Transverse colon (tissue), 4 donors: ENCODE results near the gene FGR. TPM values are rescaled to one million over a fixed set of nuclear protein-coding genes. Genes with fewer than 3 reads are reported as not detected.
A peak's percentile ranks its signal among the peaks of the same experiment; 100 is the strongest.
"Not testable (repeated sequence)": the region's sequence is repeated elsewhere in the genome, so short reads cannot be mapped to it uniquely, and the experiment has no call there.

Experiments
- DNase-seq: peaks from one replicate; pipeline ENCODE4 v3.0.0-alpha.2; 2019
- H3K27ac ChIP-seq, 4 donors: fragments of 200-600 bp; sonication (generic); 2 replicates each; pipeline ENCODE4 v1.5.1; 2016 to 2018; ENCODE audit warnings: inconsistent platforms in 4 of 4
- H3K27me3 ChIP-seq: fragments of 200-600 bp; sonication (generic); 2 replicates; pipeline ENCODE4 v1.5.1; 2017; ENCODE audit warnings: inconsistent platforms
- H3K36me3 ChIP-seq, 4 donors: fragments of 200-600 bp; sonication (generic); 2 replicates each; pipeline ENCODE4 v1.5.1; 2017 to 2019; ENCODE audit warnings: inconsistent platforms in 4 of 4
- H3K4me1 ChIP-seq, 4 donors: fragments of 200-600 bp; sonication (generic); 2 replicates each; pipeline ENCODE4 v1.5.1; 2017 to 2020; ENCODE audit warnings: inconsistent platforms in 4 of 4
- H3K4me3 ChIP-seq, 4 donors: fragments of 200-600 bp; sonication (generic); 1 replicate in 1 of 4; 2 replicates in 3 of 4; pipeline versions ENCODE4 v1.5.1 to v1.6.1; 2017 to 2019; ENCODE audit warnings: inconsistent platforms in 4 of 4
- H3K9me3 ChIP-seq, 2 donors: fragments of 200-600 bp; sonication (generic); 2 replicates each; pipeline ENCODE4 v1.5.1; 2017 to 2019; ENCODE audit warnings: inconsistent platforms in 2 of 2
- EP300 ChIP-seq: sonication (generic); formaldehyde crosslinking; IDR thresholded peaks from one replicate; pipeline ENCODE4 v1.6.1; 2017; ENCODE audit warnings: antibody characterized with exemption, low read depth
- POLR2A ChIP-seq: fragments of 450-650 bp; IDR thresholded peaks from one replicate; pipeline ENCODE4 v1.6.1; 2016; ENCODE audit warnings: antibody characterized with exemption, mild to moderate bottlenecking, moderate library complexity
- POLR2AphosphoS5 ChIP-seq, 3 donors: sonication (generic); formaldehyde crosslinking; IDR thresholded peaks; one replicate each; pipeline ENCODE4 v1.6.1; 2016; ENCODE audit warnings: antibody characterized with exemption in 3 of 3
- WGBS, 2 donors: methylation state at CpG; one replicate each; pipeline ENCODE4 v1.1.5; 2018; ENCODE audit warnings: low coverage in 1 of 2; 5-methylcytosine and 5-hydroxymethylcytosine counted together
- in situ Hi-C, 4 donors: fragments of 200-750 bp; cut with MboI; loops; one replicate each; pipeline versions ENCODE4 v1.15.0 to v1.15.1; 2017; ENCODE audit warnings: low sequenced_read_pairs in 3 of 4, low pct_ligation_motif_present in 1 of 4, low pct_unique_long_range_greater_than_20kb in 1 of 4
- intact Hi-C: fragments of 100-400 bp; cut with DNase I; formaldehyde crosslinking; loops from one replicate; pipeline ENCODE4 v1.15.1; 2023; ENCODE audit warnings: low total_unique reads
- total RNA-seq, 4 donors: library from RNA; depleted of rRNA; stranded (reverse); fragments of >200 nt; gene quantifications; one replicate each; pipeline ENCODE4 v1.1.0, GENCODE V29; 2016
- TF ChIP-seq, protein P1 (sequence below), 5 experiments: fragments of 200-600 bp in 3 of 5; fragments of 450-650 bp in 2 of 5; sonication (generic) in 3 of 5; IDR thresholded peaks; 1 replicate in 2 of 5; 2 replicates in 3 of 5; pipeline ENCODE4 v1.5.1; 2016 to 2017; ENCODE audit warnings: antibody characterized with exemption in 5 of 5, inconsistent platforms in 3 of 5, mild to moderate bottlenecking in 2 of 5, moderate library complexity in 1 of 5

FGR gene
- total RNA-seq, 4 donors from 2014 or later = 2.2 to 8.8 (median 5.8) TPM

DNA sequence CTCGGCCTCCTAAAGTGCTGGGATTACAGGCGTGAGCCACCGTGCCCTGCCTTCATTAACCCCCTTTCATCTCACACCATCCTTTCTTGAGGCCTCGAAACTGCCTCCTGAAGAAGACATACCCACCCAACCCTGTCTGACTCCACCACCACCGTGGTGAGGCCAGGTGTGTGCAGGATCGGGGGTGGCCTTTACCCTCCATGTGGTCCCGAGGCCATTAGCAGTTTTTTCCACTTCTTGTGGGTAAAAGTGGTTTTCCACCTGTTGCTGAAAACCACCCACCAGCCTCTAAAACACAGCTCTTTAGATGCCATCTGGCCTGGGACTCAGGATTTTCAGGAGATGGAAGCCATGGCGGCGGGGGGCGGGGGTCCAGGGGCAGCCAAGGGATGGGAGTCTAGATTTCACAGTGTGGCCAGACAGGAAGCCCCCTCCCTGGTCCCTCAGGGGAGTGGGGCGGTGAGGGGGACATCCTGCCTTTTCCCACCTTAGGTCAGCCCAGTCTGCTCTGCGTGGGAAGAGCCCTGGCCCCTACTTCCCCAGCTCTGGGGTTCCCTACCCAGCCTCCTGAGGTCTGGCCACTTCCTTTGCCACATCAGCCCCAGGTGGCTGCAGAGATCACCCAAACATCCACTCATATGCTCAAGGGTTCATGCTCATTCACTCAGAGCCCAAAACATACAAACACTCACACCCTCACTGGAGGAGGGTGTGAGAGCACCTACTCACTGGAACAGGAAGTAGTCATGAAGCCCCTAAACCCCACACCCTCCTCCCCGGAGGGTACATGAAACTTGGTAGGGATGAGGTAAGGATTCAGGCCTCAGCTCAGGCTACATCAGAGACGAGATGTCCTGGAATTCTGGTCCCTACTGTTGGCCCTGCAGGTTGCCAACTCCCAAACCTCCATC, 2.3 kb downstream of the FGR start:
- intact Hi-C loops (no loop called here), in situ Hi-C loops (no loop called here)
- H3K27me3 ChIP-seq = peaks cover 31% of the 10 kb centered on the region
- peak overlapping the region; percentile 45 to 69 (median 60) for H3K27ac ChIP-seq
- 42% methylated on average over 14 of the region's 14 CpGs; no CpG with 5 or more reads in 1 of the 2 donors for WGBS, 2 donors
- TF ChIP-seq POLR2AphosphoS5 (IDR thresholded peaks at IDR 0.05) (no peak), POLR2A (no peak), EP300 (no peak)
- TF ChIP-seq, protein P1, sequence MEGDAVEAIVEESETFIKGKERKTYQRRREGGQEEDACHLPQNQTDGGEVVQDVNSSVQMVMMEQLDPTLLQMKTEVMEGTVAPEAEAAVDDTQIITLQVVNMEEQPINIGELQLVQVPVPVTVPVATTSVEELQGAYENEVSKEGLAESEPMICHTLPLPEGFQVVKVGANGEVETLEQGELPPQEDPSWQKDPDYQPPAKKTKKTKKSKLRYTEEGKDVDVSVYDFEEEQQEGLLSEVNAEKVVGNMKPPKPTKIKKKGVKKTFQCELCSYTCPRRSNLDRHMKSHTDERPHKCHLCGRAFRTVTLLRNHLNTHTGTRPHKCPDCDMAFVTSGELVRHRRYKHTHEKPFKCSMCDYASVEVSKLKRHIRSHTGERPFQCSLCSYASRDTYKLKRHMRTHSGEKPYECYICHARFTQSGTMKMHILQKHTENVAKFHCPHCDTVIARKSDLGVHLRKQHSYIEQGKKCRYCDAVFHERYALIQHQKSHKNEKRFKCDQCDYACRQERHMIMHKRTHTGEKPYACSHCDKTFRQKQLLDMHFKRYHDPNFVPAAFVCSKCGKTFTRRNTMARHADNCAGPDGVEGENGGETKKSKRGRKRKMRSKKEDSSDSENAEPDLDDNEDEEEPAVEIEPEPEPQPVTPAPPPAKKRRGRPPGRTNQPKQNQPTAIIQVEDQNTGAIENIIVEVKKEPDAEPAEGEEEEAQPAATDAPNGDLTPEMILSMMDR (IDR thresholded peaks at IDR 0.05) = no peak
- H3K36me3 ChIP-seq = no peaks in the 10 kb centered on the region
- H3K9me3 ChIP-seq = no peaks in the 10 kb centered on the region
- peaks cover 0 to 31% (median 19%) of the 10 kb centered on the region in 4 donors for H3K4me1 ChIP-seq
- H3K4me3 ChIP-seq = no peak overlapping the region
- no peak for DNase-seq

DNA sequence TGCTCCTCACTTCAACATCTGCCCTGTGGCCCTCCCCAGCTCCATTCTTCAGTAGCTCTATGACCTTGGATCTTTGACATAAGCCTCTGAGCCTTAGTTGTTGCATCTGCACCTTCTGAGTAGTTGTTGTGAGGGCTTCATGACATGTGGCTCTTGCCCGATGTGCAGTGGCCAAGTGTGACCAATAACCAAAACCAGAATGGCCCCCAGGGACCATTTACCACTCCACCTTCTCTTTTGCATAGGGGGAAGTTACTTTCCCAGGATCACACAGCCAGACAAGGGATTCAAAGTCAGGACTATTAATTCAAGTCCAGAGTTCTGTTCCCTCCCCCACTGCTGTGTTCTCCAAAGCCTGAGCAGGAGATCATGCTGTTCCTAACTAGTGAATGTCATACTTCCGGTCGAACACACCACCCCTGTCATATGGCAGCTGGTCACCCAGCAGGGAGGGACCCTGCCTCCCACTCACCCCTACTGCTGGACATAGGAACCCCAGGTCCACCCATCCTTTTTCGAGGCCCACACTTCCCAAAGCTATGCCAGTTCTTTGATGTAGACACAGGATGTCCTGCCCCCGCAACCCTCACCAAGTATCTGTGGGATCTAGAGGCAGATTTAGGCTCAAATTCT, 4.0 kb downstream of the FGR start:
- H3K36me3 ChIP-seq = no peaks in the 10 kb centered on the region
- in situ Hi-C loops = no loop called here
- TF ChIP-seq, protein P1 (IDR thresholded peaks at IDR 0.05) = no peak
- TF ChIP-seq POLR2A (no peak), POLR2AphosphoS5 (IDR thresholded peaks at IDR 0.05) (no peak), EP300 (no peak)
- intact Hi-C loops = no loop called here
- no peak overlapping the region for H3K4me3 ChIP-seq
- H3K27me3 ChIP-seq = peaks cover 31% of the 10 kb centered on the region
- DNase-seq = no peak
- peak overlapping the region; percentile 45 to 69 (median 60) for H3K27ac ChIP-seq
- peaks cover 0 to 31% (median 19%) of the 10 kb centered on the region in 4 donors for H3K4me1 ChIP-seq
- WGBS, 2 donors = 39 to 75% methylated on average over 2 to 5 of the region's 5 CpGs
- no peaks in the 10 kb centered on the region for H3K9me3 ChIP-seq

DNA sequence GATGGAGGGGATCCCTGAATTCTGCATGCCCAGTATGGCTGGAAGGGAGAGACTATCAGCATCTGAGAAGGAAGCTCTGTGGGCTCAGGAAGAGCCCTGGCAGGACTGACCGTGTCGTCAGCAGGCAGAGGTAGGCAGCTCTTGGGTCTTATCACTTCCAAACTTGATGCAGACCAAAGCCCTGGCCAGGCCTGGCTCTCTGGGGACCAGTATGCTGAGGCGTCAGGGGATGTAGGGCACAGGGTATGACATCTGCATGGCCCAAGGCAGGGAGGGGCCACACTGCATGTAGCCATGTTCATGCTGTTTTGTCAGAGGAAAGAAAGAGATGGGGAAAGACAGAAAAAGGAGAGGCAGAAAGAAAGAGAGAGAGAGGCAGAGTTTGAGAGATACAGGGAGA, 6.3 kb downstream of the FGR start:
- in situ Hi-C loops (no loop called here), intact Hi-C loops (no loop called here)
- DNase-seq = no peak
- no peaks in the 10 kb centered on the region for H3K9me3 ChIP-seq
- H3K4me1 ChIP-seq = peaks cover 0 to 18% (median 7%) of the 10 kb centered on the region in 4 donors
- H3K36me3 ChIP-seq = no peaks in the 10 kb centered on the region
- WGBS, 2 donors = 77% methylated on average over 3 of the region's 3 CpGs; no CpG with 5 or more reads in 1 of the 2 donors
- peaks cover 9% of the 10 kb centered on the region for H3K27me3 ChIP-seq
- H3K4me3 ChIP-seq = no peak overlapping the region
- peak overlapping the region in 1 of 4 donors; percentile 4 for H3K27ac ChIP-seq
- TF ChIP-seq EP300 (no peak), POLR2A (no peak), POLR2AphosphoS5 (IDR thresholded peaks at IDR 0.05) (no peak)
- TF ChIP-seq, protein P1 (IDR thresholded peaks at IDR 0.05) = no peak

DNA sequence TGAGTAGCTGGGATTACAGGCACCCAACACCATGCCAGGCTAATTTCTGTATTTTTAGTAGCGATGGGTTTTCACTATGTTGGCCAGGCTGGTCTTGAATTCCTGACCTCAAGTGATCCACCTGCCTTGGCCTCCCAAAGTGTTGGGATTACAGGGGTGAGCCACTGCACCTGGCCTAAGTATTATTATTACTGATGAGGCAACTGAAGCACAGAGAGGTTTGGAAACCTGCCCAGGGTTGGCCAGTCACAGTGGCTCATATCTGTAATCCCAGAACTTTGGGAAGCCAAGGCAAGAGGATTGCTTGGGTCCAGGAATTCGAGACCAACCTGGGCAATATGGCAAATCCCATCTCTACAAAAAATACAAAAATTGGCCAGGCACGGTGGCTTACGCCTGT, 7.3 kb downstream of the FGR start:
- WGBS, 2 donors = 90 to 92% methylated on average over 3 to 4 of the region's 4 CpGs
- H3K4me3 ChIP-seq, H3K36me3 ChIP-seq, H3K27me3 ChIP-seq, intact Hi-C loops, H3K27ac ChIP-seq, H3K9me3 ChIP-seq, in situ Hi-C loops, DNase-seq: not testable (repeated sequence)
- H3K4me1 ChIP-seq = peaks cover 0 to 11% (median 5%) of the 10 kb centered on the region in 4 donors
